Astrocyte (in vitro differentiated cells and primary cell): ENCODE results near the gene BRD4.

Experiments
- EZH2 ChIP-seq: IDR thresholded peaks from 2 replicates; pipeline ENCODE4 v1.6.1; 2012; ENCODE audit warnings: mild to moderate bottlenecking, low read length, inconsistent platforms; ENCODE audit not compliant: insufficient read depth
- TF ChIP-seq, protein P1 (sequence below): IDR thresholded peaks from 2 replicates; pipeline ENCODE4 v1.5.1; 2011; ENCODE audit warnings: low read depth, mild to moderate bottlenecking, inconsistent platforms, low read length, moderate library complexity; ENCODE audit not compliant: insufficient read depth

- TF ChIP-seq, protein P1, sequence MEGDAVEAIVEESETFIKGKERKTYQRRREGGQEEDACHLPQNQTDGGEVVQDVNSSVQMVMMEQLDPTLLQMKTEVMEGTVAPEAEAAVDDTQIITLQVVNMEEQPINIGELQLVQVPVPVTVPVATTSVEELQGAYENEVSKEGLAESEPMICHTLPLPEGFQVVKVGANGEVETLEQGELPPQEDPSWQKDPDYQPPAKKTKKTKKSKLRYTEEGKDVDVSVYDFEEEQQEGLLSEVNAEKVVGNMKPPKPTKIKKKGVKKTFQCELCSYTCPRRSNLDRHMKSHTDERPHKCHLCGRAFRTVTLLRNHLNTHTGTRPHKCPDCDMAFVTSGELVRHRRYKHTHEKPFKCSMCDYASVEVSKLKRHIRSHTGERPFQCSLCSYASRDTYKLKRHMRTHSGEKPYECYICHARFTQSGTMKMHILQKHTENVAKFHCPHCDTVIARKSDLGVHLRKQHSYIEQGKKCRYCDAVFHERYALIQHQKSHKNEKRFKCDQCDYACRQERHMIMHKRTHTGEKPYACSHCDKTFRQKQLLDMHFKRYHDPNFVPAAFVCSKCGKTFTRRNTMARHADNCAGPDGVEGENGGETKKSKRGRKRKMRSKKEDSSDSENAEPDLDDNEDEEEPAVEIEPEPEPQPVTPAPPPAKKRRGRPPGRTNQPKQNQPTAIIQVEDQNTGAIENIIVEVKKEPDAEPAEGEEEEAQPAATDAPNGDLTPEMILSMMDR = no peak
- TF ChIP-seq EZH2 = no peak
Observed at GRCh38 chr19:15330801-15331418, 1.4 kb downstream of the BRD4 start.
